ENCODE results near the gene TMEFF2. TPM values are rescaled to one million over a fixed set of nuclear protein-coding genes. Genes with fewer than 3 reads are reported as not detected.

TMEFF2 gene
- total and polyA plus RNA-seq, 2 of the 8 experiments (the other 6 are each of a cell fraction or from before 2014, with no cell fraction given) = 0.91 to 3.7 TPM

DNA sequence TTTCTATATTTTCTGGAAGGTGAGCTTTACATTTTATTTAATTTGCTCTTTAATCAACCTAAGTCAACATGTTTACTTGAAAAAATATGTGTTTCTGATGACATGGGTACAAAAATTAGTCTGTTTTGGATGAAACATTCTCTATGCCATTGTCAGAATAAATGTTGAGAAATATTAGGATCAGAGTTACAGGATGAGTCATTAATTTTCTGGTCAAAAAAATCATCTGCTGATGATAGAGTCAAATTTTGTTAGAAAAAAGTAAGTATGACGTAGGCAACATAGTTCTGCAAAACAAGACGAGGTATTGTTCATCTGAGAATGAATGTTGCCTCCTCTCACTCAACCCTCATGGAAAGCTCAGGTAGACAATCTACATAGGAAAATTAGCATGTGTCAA is 240.3 kb downstream of the TMEFF2 start:
- Histone ChIP-seq H3K23ac (ENCODE audit: insufficient read length) (no peak overlapping the region), H3K79me2 (ENCODE audit: control insufficient read depth in 1 of 2, insufficient read depth in 2 of 2, low read length in 2 of 2) (no peaks in the 10 kb centered on the region), H2BK12ac (ENCODE audit: low read depth, low read length) (no peak overlapping the region), H3K27ac (ENCODE audit: low read depth, low read length) (no peak overlapping the region), H2BK20ac (ENCODE audit: low read length) (no peak overlapping the region), H3K23me2 (ENCODE audit: low read depth, low read length) (no peaks in the 10 kb centered on the region), H3K4ac (replicated peaks; ENCODE audit: insufficient read length, low read depth, low read length) (no peak overlapping the region), H3K27me3 (replicated peaks in 1 of 4; ENCODE audit: control insufficient read depth in 3 of 4, extremely low read depth in 1 of 4, insufficient read depth in 3 of 4, low read length in 3 of 4) (no peaks in the 10 kb centered on the region), H3K79me1 (ENCODE audit: low read depth, low read length) (no peaks in the 10 kb centered on the region), H3K18ac (ENCODE audit: extremely low read depth, low read length) (no peak overlapping the region), H2AFZ (ENCODE audit: low read length) (no peak overlapping the region), H2AK5ac (ENCODE audit: low read depth, low read length) (no peak overlapping the region), H4K20me1 (replicated peaks in 1 of 2; ENCODE audit: control insufficient read depth in 1 of 2, insufficient read depth in 2 of 2, low read length in 2 of 2) (no peaks in the 10 kb centered on the region), H2BK120ac (replicated peaks; ENCODE audit: low read depth, low read length) (no peak overlapping the region), H3K14ac (ENCODE audit: insufficient read length) (no peak overlapping the region), H4K8ac (ENCODE audit: extremely low read depth, insufficient read depth, low read length) (no peak overlapping the region), H4K5ac (ENCODE audit: insufficient read length, low read depth, low read length) (no peak overlapping the region), H3K9ac (replicated peaks in 1 of 4; ENCODE audit: extremely low read depth in 1 of 4, low read depth in 3 of 4, low read length in 3 of 4) (no peak overlapping the region), H3K4me2 (ENCODE audit: insufficient read depth in 1 of 2, low read depth in 2 of 2, low read length in 2 of 2) (no peak overlapping the region), H3K4me3 (ENCODE audit: extremely low read depth in 1 of 4, insufficient read depth in 2 of 4, low read depth in 3 of 4, low read length in 4 of 4) (no peak overlapping the region), H2BK5ac (ENCODE audit: low read depth, low read length) (no peak overlapping the region), H3K9me3 (ENCODE audit: insufficient read depth in 2 of 2, low read depth in 1 of 2, low read length in 1 of 2) (no peaks in the 10 kb centered on the region), H2BK15ac (ENCODE audit: low read length) (no peak overlapping the region), H4K91ac (replicated peaks; ENCODE audit: insufficient read length, low read length) (no peak overlapping the region), H3K56ac (replicated peaks; ENCODE audit: insufficient read length, low read depth, low read length) (no peak overlapping the region), H3K36me3 (ENCODE audit: control insufficient read depth in 2 of 4, insufficient read depth in 4 of 4, low read length in 3 of 4) (no peaks in the 10 kb centered on the region), H3K4me1 (replicated peaks in 1 of 4; ENCODE audit: control insufficient read depth in 3 of 4, insufficient read depth in 4 of 4, low read length in 3 of 4) (no peaks in the 10 kb centered on the region)
- no peak for FAIRE-seq
- no peak for DNase-seq (ENCODE audit: low read depth in 1 of 2, low spot score in 2 of 2)
- WGBS, 2 experiments (ENCODE audit: extremely low coverage in 1 of 2, insufficient coverage in 1 of 2, insufficient read length in 1 of 2, insufficient replicate concordance in 2 of 2, low coverage in 1 of 2, low lambda C conversion rate in 2 of 2, missing lambda C conversion rate in 1 of 2) = 42% methylated on average over 2 of the region's 2 CpGs; no CpG with 5 or more reads in 1 of the 2 experiments
- ChIA-PET CTCF (ENCODE audit: partially characterized antibody) (no interaction called here), POLR2A (ENCODE audit: partially characterized antibody) (no interaction called here)
- TF ChIP-seq SRF (IDR thresholded peaks at IDR 0.05; ENCODE audit: low read depth, low read length) (no peak), JUN (IDR thresholded peaks at IDR 0.05; ENCODE audit: low read depth, low read length) (no peak), GABPA (IDR thresholded peaks at IDR 0.05; ENCODE audit: borderline replicate concordance, insufficient read depth, low read length) (no peak), RAD21 (IDR thresholded peaks at IDR 0.05 in 1 of 2, conservative IDR thresholded peaks at IDR 0.05 in 1 of 2; ENCODE audit: low read depth in 2 of 2, low read length in 2 of 2) (no peak), CHD1 (IDR thresholded peaks at IDR 0.05; ENCODE audit: low read depth, low read length) (no peak), SP1 (IDR thresholded peaks at IDR 0.05; ENCODE audit: low read depth, low read length) (no peak), BCL11A (IDR thresholded peaks at IDR 0.05; ENCODE audit: low read depth in 2 of 2, low read length in 2 of 2) (no peak), PHF8 (conservative IDR thresholded peaks at IDR 0.05; ENCODE audit: low read depth, low read length) (no peak), NRF1 (IDR thresholded peaks at IDR 0.05; ENCODE audit: low read depth, low read length) (no peak)

Measured in H1 (cell line).